ENCODE results near the gene CLN6.
"Not testable (repeated sequence)": the region's sequence is repeated elsewhere in the genome, so short reads cannot be mapped to it uniquely, and the experiment has no call there.

CLN6 gene

DNA sequence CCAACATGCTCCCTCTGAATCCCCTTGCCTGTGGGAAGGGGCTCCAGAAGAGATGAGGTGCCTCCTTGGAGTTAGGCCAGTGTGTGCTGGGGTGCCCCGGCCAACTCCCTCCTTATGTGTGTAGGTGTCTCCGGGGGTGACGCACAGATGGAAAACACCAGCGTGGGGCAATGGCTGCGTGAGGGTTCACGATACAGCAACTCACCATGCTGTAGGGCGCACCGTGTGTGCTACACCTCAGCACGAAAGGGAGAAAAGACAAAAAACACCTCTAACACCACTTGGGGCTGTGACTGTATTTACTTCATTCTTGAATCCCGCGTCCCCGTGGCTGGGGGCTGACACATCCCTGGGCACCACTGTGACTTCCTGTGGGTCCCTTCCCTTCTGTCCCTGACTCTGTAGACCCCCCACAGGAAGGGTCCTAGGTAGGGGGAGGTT lies 22.8 kb downstream of the CLN6 start:
- DNase-seq (ENCODE audit: low read depth) = no peak

DNA sequence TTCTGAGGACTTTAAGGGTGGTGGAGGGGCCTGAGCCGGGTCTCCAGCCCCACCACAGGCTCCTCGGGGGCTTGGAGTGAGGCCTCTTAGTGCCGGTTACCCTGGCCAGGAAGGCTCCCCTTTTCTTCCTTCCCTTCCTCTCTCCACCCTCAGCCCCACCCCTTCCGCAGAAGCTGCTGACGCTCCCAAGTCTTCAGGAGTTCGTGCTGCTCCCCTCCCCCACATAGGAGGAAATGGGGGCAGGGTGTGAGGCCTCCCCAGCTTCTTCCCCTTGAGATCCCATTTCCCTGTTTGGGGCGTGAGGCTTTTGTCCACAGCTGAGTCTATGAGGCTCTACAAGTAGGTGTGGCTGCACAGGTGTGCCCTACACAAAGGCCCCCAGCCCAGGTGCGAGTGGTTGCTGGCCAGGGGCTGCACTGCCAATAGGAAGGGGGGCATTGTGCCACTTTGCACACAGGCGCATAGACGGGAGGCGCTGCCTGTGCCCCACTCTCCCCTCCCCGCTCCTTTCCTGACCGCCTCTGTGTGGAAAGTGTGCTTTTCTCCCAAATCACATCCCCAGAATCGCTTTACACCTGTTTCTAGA lies 23.5 kb downstream of the CLN6 start:
- no peak for DNase-seq (ENCODE audit: low read depth)

GRCh38 chr15:68205558-68205944 lies 24.0 kb downstream of the CLN6 start:
- no peak for DNase-seq (ENCODE audit: low read depth)

- DNase-seq (ENCODE audit: low read depth) = no peak
These were observed 24.6 kb downstream of the CLN6 start, which contains the start of gene CALML4 for GRCh38 chr15:68204776-68205557. TSS of gene CALML4 (minus strand) at chr15:68205332. CDS start at chr15:68205247, 85 bp downstream.

GRCh38 chr15:68204361-68204760 lies 25.2 kb downstream of the CLN6 start:
- no peak for DNase-seq (ENCODE audit: low read depth)

DNA sequence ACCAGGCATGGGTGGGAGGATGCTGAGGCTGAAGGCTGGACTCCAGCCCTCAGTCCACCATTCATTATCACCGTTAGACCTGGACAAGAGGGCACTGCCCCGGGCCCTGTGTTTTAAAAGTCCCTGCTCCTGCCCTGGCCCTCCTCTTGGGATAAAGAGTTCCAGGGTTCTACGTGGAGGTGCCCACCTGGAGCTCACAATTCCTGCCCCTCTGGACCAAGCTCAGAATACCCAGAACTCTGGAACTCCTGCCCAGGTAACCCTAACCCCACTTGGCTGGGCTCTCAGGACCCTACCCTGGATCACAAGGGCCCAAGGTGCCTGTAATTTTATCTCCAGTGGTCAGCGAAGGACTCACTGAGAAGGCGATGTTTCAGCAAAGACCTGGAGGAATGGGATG lies 25.6 kb downstream of the CLN6 start:
- no peak for DNase-seq (ENCODE audit: low read depth)

DNA sequence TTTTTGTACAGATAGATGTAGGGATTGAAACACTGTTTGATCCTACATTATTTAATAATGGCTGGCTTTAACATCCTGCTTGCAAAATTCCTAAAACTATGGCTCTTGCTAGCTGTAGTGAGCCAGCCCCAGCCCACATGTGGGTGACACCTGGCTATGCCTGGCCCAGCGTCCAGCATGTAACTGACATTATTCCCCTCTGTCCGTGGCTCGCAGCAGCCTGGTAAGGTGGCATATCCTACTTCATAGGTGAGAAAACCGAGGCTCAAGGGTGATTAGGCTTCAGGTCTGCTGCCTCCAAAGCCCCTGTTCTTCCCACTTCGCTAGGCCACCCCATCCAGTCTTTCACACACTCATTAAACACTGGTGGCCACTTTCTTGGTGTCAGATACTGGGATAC lies 26.0 kb downstream of the CLN6 start:
- no peak for DNase-seq (ENCODE audit: low read depth)

- DNase-seq (ENCODE audit: low read depth) = not testable (repeated sequence)
These were observed 26.5 kb downstream of the CLN6 start for GRCh38 chr15:68202994-68203393.

GRCh38 chr15:68201879-68202261 lies 27.7 kb downstream of the CLN6 start:
- DNase-seq (ENCODE audit: low read depth) = no peak

DNA sequence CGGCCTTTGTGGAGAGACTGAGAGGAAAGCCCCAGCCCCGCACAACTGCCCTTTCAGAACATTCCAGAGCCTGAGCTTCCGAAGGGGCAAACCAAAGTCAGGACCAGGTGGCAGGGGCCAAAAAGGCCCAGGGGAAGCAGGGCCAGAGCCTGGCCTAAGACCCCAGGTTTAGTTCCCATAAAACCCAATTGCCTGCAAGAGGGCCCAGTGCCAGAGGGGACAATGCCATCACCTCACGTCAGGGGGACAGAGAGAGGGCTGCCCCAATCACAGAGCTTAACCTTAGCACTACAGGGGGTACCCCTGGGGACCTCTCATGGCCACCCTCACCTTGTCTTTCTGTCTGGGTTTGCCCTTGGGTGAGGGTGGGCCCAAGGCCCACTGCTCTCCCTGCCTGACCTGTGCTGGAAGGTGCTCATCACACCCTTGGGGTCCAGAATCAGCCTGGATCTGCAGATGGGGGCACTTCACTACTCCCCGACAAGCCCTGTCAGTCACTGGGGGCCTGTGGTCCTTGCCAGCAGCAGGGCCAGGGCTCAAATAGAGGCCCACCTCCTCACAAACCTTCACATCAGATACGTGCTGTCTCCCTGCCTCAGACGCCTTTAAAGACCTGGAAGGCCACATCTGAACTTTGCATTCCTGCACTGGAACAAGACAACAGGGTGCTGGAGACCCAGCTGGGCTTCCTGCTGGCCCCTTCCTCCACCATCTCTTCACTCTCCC lies 28.2 kb downstream of the CLN6 start:
- DNase-seq (ENCODE audit: low read depth) = no peak

DNA sequence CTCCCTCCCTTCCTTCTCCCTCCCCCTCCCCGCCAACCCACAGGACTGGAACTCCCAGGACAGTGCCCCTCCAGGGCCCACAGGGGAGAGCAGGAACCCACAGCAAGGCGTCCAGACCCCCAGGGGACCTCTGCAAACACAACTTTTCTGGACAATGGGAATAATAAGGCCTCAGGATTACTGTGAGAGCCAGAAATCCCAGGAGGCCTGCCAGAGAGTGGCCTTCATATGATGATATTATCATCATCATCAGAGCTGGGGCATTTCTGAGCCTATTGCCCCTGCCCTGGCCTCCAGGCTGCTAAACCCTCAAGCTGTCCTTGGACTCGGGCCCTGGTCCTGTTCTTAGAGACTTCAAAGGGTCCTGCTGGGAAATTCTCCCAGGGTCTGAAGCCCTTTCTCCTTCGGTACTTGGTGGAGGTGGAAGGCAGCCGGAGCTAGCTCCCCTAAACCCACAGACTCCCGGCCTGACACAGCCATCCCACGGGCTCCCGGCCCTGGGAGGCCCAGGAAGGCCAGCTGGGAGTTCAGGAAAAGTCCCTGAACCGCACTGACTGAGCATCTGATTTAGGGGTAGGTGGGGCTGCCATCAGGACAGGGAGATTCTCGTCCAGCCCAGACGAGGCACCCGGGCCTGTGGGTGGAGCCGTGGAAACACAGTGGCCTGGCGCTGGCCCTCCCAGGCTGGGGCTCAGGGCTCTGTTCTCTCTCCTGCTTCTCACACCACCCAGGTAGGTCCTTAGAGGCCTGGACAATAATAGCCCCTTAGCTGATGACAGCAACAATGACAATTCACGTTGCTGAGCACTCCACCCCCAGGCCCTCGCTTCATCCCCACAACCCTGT lies 29.3 kb downstream of the CLN6 start:
- no peak for DNase-seq (ENCODE audit: low read depth)

DNA sequence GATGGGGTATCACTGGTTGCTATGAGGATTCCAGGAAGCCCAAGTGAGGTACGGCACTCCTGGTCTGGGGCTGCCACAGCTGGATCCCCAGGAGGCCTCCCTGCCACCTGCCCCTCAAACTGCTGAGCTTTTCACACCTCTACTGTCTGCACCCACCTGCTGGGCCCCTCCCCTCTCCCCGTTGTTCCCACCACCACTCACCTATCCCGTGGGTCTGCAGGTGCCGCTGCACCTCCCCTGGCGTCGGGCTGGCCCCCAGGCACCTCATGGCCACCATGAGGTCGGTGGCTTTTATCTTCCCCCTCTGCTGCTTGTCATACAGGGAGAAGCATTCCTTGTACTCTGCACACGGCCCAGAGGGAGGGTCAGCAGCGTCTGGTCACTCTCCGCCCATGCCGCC lies 30.2 kb downstream of the CLN6 start:
- DNase-seq (ENCODE audit: low read depth) = no peak

- DNase-seq (ENCODE audit: low read depth) = no peak
These were observed 31.7 kb downstream of the CLN6 start for GRCh38 chr15:68197661-68198437.

GRCh38 chr15:68197170-68197492 lies 32.4 kb downstream of the CLN6 start:
- DNase-seq (ENCODE audit: low read depth) = no peak

- no peak for DNase-seq (ENCODE audit: low read depth)
These were observed 32.9 kb downstream of the CLN6 start for GRCh38 chr15:68196445-68197169.

GRCh38 chr15:68195336-68196112 lies 34.0 kb downstream of the CLN6 start:
- DNase-seq (ENCODE audit: low read depth) = no peak

- no peak for DNase-seq (ENCODE audit: low read depth)
These were observed 36.6 kb downstream of the CLN6 start for GRCh38 chr15:68192804-68193486.

GRCh38 chr15:68192117-68192516 lies 37.4 kb downstream of the CLN6 start:
- DNase-seq (ENCODE audit: low read depth) = no peak

- no peak for DNase-seq (ENCODE audit: low read depth)
These were observed 38.0 kb downstream of the CLN6 start for GRCh38 chr15:68191555-68191954.
